Activated CD4-positive, alpha-beta T cell treated with anti-CD3 and anti-CD28 coated beads for 48 hours (primary cell): ENCODE measurements around the gene PKD2.

Experiments used
- DNase-seq: peaks from one replicate; pipeline ENCODE4 v3.0.0-alpha.2; 2020

Gene PKD2

GRCh38 chr4:88027611-88028608 lies 20.5 kb downstream of the PKD2 start:
- DNase-seq, result peak; percentile 15

GRCh38 chr4:88028946-88029345 lies 21.5 kb downstream of the PKD2 start:
- DNase-seq, result no peak

- DNase-seq, result no peak
Observed at GRCh38 chr4:88029556-88029955, 22.1 kb downstream of the PKD2 start.

GRCh38 chr4:88030565-88031310 lies 23.3 kb downstream of the PKD2 start:
- no peak for DNase-seq

DNA sequence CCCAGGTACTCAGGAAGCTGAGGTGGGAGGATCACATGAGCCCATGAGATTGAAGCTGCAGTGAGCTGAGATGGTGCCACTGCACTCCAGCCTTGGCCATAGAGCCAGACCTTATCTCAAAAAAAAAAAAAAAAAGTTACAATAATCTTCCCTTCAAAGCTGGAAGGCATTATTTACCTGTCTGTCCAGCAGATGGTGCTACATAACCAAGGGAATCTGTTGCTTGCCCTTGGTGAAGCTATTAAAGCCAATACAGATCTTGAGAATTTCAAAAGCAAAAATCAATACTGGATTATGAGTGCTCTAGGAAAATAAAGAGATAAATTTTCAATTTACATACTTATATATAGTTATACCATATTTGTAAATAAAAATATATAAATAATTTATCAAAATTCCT lies 25.9 kb downstream of the PKD2 start:
- DNase-seq, result peak; percentile 42

- no peak for DNase-seq
Observed at GRCh38 chr4:88035292-88035691, 27.9 kb downstream of the PKD2 start.

DNA sequence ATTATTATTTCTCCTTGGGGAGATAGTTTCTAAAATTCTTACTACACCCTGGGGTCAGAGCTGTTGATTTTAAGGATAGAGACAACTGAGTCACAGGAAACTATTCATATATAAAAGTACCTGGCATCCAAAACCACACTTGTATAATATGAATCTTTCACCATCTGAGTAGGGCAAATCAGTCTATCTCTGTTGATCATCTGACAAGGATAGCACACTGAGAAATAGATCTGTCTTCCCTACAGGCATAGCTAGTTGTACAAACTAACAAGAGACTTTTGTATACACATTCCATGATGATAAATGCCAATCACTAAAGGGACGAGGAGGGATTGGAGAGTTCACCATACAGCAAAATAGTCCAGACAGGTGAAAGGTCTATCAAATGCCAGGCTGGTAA lies 30.0 kb downstream of the PKD2 start:
- no peak for DNase-seq

- no peak for DNase-seq
Observed at GRCh38 chr4:88037936-88038335, 30.5 kb downstream of the PKD2 start.

DNA sequence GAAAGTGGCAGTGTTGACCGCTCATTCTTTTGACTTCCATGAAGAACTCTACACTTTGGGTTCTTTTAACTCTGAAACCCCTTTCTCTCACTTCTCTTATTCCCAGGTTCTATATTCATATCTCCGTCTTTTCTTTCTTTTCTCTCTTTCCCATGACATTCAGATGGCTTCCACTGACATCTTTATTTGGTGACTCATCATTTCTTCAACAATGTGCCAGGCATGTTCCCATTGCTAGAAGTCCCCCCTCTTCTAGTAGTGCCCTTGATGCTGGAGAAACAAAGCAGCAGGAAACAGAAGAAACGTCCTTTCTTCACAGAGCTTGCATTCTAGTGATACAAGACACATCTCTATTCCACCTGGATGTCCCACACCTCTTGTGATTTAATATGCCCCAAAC lies 33.3 kb downstream of the PKD2 start:
- DNase-seq, result no peak

DNA sequence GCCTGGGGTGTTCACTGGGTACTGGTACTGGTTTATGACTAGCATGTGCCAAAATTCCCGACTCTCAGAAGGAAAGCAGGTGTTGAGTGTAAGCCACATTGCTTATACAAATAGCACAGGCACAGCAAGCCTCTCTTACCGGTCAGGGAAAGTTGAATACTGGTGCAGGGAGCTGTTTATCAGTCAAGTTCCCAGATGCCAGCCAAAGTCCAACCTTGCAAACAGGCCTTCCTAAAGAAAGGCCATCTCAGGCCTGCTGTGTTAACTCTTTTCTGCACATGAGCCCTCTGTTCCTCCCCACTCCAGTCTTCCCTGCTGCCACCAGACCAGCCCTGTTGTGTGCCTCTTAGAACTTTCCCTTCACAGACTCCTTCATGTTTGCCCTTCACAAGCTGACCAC lies 34.2 kb downstream of the PKD2 start:
- no peak for DNase-seq

DNA sequence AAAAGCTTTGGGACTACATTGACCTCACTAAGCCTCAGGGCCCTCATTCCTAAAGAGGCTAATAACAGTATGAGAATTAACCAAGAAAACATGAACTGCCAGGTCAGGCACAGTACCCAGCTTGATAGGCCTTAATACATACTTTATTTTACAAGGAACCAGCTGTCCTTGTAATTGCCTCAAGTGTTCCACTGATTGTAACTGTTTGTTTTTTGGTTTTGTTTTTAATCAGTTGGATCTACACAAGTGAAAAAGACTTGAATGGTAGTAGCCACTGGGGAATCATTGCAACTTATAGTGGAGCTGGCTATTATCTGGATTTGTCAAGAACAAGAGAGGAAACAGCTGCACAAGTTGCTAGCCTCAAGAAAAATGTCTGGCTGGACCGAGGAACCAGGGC lies 35.6 kb downstream of the PKD2 start:
- no peak for DNase-seq

GRCh38 chr4:88043586-88044340 lies 36.3 kb downstream of the PKD2 start:
- DNase-seq, result no peak

GRCh38 chr4:88045021-88045420 lies 37.6 kb downstream of the PKD2 start:
- no peak for DNase-seq

GRCh38 chr4:88054229-88054628 lies 46.8 kb downstream of the PKD2 start:
- DNase-seq, result no peak

DNA sequence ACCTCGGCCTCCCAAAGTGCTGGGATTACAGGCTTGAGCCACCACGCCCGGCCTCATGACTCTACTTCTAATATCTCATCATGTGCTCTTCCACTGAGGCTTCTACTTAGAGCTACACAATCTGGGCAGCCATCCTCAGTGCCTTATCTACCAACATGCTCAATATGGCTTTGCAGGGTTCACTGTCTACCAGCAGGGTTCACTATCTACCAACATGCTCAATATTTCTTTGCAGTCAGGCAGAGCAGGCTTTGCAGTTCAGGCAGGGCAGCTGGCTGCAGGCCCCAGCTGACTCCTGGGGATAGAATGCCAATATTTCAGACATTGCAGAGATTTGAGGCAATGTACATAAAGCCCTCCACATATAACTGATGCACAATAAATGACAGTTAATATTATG lies 47.5 kb downstream of the PKD2 start:
- DNase-seq, result no peak

DNA sequence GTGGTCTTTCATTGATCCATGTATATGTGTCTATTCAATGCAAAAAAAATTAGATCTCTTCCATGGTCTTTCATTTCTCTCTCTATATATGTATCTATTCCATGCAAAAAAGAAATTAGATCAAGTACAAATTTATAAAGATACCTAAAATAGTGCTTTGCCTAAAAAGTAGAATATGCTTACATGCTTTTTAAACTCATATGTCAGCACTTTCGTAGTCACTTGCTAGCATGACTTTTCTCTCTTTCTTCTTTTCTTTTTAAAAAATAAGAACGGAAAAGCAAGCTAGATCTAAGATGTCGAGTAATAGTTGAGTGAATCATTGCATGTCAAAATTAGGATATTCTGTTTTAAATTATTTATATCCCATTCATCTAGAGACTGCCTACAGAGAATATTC lies 50.9 kb downstream of the PKD2 start:
- no peak for DNase-seq

- DNase-seq, result no peak
Observed at GRCh38 chr4:88059766-88060165, 52.3 kb downstream of the PKD2 start.

DNA sequence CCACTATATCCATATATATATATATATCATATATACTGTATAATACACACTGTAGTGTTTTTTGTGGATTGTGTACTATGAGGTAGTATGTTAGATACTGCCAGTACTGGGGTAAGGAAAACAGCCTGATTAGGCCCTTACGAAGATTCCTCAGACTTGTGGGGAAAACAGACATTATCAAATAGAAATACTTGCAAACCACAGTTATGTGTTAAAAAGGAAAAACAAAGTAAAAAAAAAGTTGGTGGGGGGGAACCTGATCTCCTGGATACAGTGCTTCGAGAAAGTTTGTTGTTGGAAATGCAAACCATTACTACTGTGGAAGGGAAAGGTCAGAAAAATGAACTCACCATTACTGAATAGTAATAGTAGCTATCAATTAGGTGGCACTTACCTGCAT lies 53.0 kb downstream of the PKD2 start:
- no peak for DNase-seq

GRCh38 chr4:88062311-88062710 lies 54.9 kb downstream of the PKD2 start:
- no peak for DNase-seq

- no peak for DNase-seq
Observed at GRCh38 chr4:88062843-88063242, 55.4 kb downstream of the PKD2 start.

DNA sequence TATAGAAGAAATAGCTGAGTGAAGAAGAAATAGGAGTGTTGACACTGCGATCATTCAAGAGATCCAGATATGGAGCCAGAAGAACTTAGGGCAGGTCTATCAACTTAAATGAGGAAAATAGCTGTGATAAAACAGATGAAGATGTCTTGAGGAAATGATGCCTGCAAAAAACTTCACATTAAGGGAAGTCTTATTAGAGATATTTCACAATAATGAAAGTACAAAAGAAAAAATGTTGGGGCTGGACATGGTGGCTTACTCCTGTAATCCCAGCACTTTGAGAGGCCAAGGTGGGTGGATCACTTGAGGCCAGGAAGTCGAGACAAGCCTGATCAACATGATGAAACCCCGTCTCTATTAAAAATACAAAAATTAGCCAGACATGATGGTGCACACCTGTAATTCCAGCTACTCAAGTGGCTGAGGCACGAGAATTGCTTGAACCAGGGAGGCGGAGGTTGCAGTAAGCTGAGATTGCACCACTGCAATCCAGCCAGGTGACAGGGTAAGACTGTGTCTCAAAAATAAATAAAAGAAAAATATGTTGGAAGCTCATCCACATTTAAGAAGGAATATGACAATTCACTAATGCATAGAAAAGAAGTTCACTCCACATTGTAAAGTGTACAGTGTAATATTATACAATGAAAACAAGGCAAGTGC lies 56.3 kb downstream of the PKD2 start:
- DNase-seq, result no peak

- no peak for DNase-seq
Observed at GRCh38 chr4:88064410-88064809, 57.0 kb downstream of the PKD2 start.

GRCh38 chr4:88070031-88070430 lies 62.6 kb downstream of the PKD2 start:
- no peak for DNase-seq
